Measurements from ENCODE around the gene CDC42.

CDC42 gene

GRCh38 chr1:22018583-22019559 lies 33.6 kb upstream of the CDC42 start:
- DNase-seq (ENCODE audit: low spot score) = peak; percentile 73
- in situ Hi-C loops (cut with MboI; ENCODE audit: low pct_unique_long_range_greater_than_20kb, low sequenced_read_pairs, unreplicated experiment) = no loop called here
- peak; percentile 46 for TF ChIP-seq CTCF (IDR thresholded peaks at IDR 0.05; ENCODE audit: extremely low read depth, insufficient read depth, missing control alignments)

GRCh38 chr1:22021061-22021460 lies 31.4 kb upstream of the CDC42 start:
- DNase-seq (ENCODE audit: low spot score) = no peak
- in situ Hi-C loops (cut with MboI; ENCODE audit: low pct_unique_long_range_greater_than_20kb, low sequenced_read_pairs, unreplicated experiment) = no loop called here
- TF ChIP-seq CTCF (IDR thresholded peaks at IDR 0.05; ENCODE audit: extremely low read depth, insufficient read depth, missing control alignments) = no peak

GRCh38 chr1:22024485-22025367 lies 27.8 kb upstream of the CDC42 start:
- in situ Hi-C loops (cut with MboI; ENCODE audit: low pct_unique_long_range_greater_than_20kb, low sequenced_read_pairs, unreplicated experiment) = no loop called here
- peak; percentile 7 for TF ChIP-seq CTCF (IDR thresholded peaks at IDR 0.05; ENCODE audit: extremely low read depth, insufficient read depth, missing control alignments)
- DNase-seq (ENCODE audit: low spot score) = peak; percentile 64

DNA sequence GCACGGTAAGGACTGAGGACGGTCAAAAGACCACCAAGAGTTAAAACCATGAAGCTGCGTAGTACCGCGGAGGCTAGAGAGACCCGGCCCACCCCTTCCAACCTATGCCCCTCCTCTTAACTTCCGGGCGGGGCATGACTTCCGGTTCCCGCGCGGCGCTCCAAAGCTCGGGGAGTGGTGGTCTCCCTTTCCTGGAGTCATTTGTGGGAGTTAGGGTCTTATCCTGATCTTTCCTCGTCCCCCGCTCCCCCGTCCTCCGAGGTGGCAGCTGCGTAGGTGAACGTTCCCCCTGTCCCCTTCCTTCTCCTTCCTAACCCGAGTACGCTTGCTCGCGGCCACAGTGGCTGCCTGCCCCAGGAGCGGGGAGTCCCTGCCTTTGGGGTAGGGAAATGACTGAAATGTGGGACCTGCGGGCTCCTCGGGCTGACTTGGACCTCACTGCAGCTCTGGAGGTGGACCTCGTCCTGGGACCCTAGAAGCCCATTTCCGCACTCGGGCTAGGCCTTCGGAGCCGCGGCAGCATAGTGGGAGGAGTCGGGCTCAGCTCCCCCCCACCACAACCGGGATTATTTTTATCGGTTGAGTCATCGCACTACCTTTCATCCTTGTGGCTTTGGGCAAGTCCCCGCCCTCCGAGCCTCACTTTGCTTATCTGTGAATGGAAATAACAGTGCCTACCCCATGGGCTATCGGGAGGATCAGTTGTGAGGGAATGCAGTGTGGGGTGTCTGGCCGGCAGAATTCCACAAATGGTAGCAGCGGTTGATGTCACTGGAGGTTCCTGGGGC lies 26.9 kb upstream of the CDC42 start:
- DNase-seq (ENCODE audit: low spot score) = peak; percentile 70
- TF ChIP-seq CTCF (IDR thresholded peaks at IDR 0.05; ENCODE audit: extremely low read depth, insufficient read depth, missing control alignments) = no peak
- in situ Hi-C loops (cut with MboI; ENCODE audit: low pct_unique_long_range_greater_than_20kb, low sequenced_read_pairs, unreplicated experiment) = no loop called here

DNA sequence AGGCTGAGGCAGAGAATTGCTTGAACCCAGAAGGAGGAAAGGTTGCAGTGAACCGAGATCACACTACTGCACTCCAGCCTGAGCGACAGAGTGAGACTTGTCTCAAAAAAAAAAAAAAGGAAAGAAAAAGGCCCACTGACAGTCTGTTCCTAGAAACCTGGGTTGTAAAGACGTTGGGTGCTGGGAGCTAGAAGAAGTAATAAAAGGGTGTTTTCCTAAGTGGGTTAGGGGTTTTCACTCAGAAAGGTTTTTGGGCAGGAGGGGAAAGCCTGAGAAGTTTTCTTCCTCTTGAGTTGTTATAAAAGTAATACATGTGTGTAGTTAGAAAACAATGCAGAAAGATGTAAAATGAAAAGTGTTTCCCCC lies 25.6 kb upstream of the CDC42 start:
- TF ChIP-seq CTCF (IDR thresholded peaks at IDR 0.05; ENCODE audit: extremely low read depth, insufficient read depth, missing control alignments) = no peak
- DNase-seq (ENCODE audit: low spot score) = no peak
- in situ Hi-C loops (cut with MboI; ENCODE audit: low pct_unique_long_range_greater_than_20kb, low sequenced_read_pairs, unreplicated experiment) = no loop called here

- TF ChIP-seq CTCF (IDR thresholded peaks at IDR 0.05; ENCODE audit: extremely low read depth, insufficient read depth, missing control alignments) = no peak
- in situ Hi-C loops (cut with MboI; ENCODE audit: low pct_unique_long_range_greater_than_20kb, low sequenced_read_pairs, unreplicated experiment) = no loop called here
- DNase-seq (ENCODE audit: low spot score) = no peak
Measured at GRCh38 chr1:22030057-22030456, 22.5 kb upstream of the CDC42 start.

Measured in GM13977 (cell line).